HUES6 (cell line): ENCODE results near the gene PGAM1.
A peak's percentile ranks its signal among the peaks of the same experiment; 100 is the strongest.
"Not testable (repeated sequence)": the region's sequence is repeated elsewhere in the genome, so short reads cannot be mapped to it uniquely, and the experiment has no call there.

Source experiments
- H3K27ac ChIP-seq: 2 replicates; pipeline ENCODE4 v1.7.0; 2013; ENCODE audit warnings: low read depth, mild to moderate bottlenecking, low read length, inconsistent platforms
- H3K27me3 ChIP-seq: 2 replicates; pipeline ENCODE4 v1.6.1; 2013; ENCODE audit warnings: low read length; ENCODE audit not compliant: control insufficient read depth, insufficient read depth
- H3K36me3 ChIP-seq: 2 replicates; pipeline ENCODE4 v1.6.1; 2013; ENCODE audit warnings: low read length; ENCODE audit not compliant: control insufficient read depth, insufficient read depth
- H3K4me1 ChIP-seq: 2 replicates; pipeline ENCODE4 v1.6.1; 2013; ENCODE audit warnings: low read length; ENCODE audit not compliant: control insufficient read depth, insufficient read depth
- H3K4me3 ChIP-seq: 2 replicates; pipeline ENCODE4 v1.5.1; 2013; ENCODE audit warnings: low read depth, low read length
- H3K9ac ChIP-seq: one replicate; pipeline ENCODE4 v1.6.1; 2013; ENCODE audit warnings: mild to moderate bottlenecking, low read length
- H3K9me3 ChIP-seq: 2 replicates; pipeline ENCODE4 v1.6.1; 2013; ENCODE audit warnings: low read depth, low read length; ENCODE audit not compliant: control insufficient read depth, insufficient read depth

PGAM1 gene

GRCh38 chr10:97479410-97479809, 53.4 kb downstream of the PGAM1 start:
- peak overlapping the region; percentile 75 for H3K27ac ChIP-seq
- not testable (repeated sequence) for H3K9me3 ChIP-seq, H3K27me3 ChIP-seq
- H3K4me3 ChIP-seq = peak overlapping the region; percentile 17; the same call in 1 of the 2 replicates
- peak overlapping the region; percentile 17 for H3K9ac ChIP-seq
- peaks cover 24% of the 10 kb centered on the region for H3K4me1 ChIP-seq
- peaks cover 70% of the 10 kb centered on the region for H3K36me3 ChIP-seq

DNA sequence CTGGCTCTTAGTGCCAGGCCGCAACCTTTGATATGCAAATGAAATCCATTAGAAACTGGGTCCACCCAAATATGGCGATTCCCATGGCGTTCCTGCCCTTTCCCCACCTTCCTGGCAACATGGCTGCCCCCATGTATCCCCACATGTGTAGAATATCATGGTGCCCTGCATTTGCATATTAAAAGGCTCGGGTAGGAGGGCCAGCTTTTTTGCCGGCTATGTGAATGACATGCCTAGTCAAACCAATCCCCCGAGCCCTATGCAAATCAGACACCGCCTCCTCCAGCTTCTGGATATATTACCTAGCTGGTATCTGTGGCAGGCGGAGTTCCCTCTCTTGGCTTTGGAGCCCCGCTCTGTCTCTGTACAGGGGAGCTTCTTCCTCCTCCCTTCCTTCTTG, 53.9 kb downstream of the PGAM1 start:
- Histone ChIP-seq H3K36me3 (peaks cover 67% of the 10 kb centered on the region), H3K4me1 (peaks cover 24% of the 10 kb centered on the region), H3K9ac (no peak overlapping the region), H3K27me3 (no peaks in the 10 kb centered on the region), H3K9me3 (no peaks in the 10 kb centered on the region), H3K4me3 (0 out of 2 replicates have a peak overlapping the region, but pooled peaks have one; percentile 17), H3K27ac (peak overlapping the region; percentile 75; the same call in 1 of the 2 replicates)

GRCh38 chr10:97481071-97481470, 55.1 kb downstream of the PGAM1 start:
- Histone ChIP-seq H3K4me1 (peaks cover 24% of the 10 kb centered on the region), H3K4me3 (no peak overlapping the region), H3K27me3 (no peaks in the 10 kb centered on the region), H3K9ac (no peak overlapping the region), H3K36me3 (peaks cover 65% of the 10 kb centered on the region), H3K27ac (peak overlapping the region; percentile 46; the same call in 1 of the 2 replicates), H3K9me3 (no peaks in the 10 kb centered on the region)

- H3K9me3 ChIP-seq = no peaks in the 10 kb centered on the region
- H3K36me3 ChIP-seq = peaks cover 52% of the 10 kb centered on the region
- H3K9ac ChIP-seq = no peak overlapping the region
- no peak overlapping the region for H3K27ac ChIP-seq
- H3K4me3 ChIP-seq = no peak overlapping the region
- no peaks in the 10 kb centered on the region for H3K27me3 ChIP-seq
- peaks cover 24% of the 10 kb centered on the region for H3K4me1 ChIP-seq
Measured at GRCh38 chr10:97482381-97482780, 56.4 kb downstream of the PGAM1 start.
